ENCODE results near the gene FOXO1.

GRCh38 chr13:40618581-40619478 lies 47.6 kb downstream of the FOXO1 start:
- TF ChIP-seq CTCF (IDR thresholded peaks at IDR 0.05; ENCODE audit: low read length) (no peak), EZH2 (IDR thresholded peaks at IDR 0.05; ENCODE audit: borderline replicate concordance, low read length) (no peak)
